Measurements from ENCODE around the gene MPG.

Gene MPG

DNA sequence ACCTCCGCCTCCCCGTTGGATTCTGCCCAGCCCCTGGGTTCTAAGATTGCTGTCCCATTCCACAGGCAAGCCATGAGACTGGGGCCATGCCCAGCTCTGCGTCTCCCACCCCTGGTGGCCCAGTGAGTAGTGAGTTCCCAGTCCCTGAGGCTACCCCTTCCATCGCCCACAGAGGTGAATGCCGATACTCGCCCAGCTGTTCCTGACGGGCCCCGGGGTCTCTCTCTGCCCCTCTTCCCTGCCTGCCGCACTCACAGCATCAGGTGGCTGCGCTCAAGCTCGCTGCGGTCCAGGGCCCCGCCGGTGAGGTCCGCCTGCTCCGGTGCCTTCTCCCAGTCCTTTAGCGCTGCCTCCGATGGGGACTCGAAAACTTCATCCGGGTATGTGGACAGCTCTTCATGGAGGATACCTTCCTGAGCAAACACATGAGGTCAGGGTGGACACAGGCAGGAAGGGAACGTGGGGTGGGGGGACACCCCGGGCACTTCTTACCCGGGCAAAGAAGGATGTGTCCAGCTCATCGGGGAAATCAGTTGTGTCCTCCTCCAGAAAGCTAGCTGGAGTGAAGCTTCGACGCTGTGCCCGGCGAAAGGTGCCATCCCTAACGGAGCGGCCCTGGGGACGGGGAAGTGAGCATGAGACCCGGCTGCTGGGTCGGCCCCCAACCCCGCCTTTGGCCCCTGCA is 15.6 kb upstream of the MPG start:
- TF ChIP-seq, protein P1, sequence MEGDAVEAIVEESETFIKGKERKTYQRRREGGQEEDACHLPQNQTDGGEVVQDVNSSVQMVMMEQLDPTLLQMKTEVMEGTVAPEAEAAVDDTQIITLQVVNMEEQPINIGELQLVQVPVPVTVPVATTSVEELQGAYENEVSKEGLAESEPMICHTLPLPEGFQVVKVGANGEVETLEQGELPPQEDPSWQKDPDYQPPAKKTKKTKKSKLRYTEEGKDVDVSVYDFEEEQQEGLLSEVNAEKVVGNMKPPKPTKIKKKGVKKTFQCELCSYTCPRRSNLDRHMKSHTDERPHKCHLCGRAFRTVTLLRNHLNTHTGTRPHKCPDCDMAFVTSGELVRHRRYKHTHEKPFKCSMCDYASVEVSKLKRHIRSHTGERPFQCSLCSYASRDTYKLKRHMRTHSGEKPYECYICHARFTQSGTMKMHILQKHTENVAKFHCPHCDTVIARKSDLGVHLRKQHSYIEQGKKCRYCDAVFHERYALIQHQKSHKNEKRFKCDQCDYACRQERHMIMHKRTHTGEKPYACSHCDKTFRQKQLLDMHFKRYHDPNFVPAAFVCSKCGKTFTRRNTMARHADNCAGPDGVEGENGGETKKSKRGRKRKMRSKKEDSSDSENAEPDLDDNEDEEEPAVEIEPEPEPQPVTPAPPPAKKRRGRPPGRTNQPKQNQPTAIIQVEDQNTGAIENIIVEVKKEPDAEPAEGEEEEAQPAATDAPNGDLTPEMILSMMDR (IDR thresholded peaks at IDR 0.05; ENCODE audit: control extremely low read depth, extremely low read depth, low read depth, missing control alignments), result no peak
- DNase-seq (ENCODE audit: extremely low spot score), result no peak
- ChIA-PET CTCF (interaction anchor here (2.1 to 32.8 kb wide), 4 partner anchors 13 to 300 kb away, joined by 7 to 701 read pairs (median 48); no protein-coding TSS in a partner anchor), POLR2A (no interaction called here)

DNA sequence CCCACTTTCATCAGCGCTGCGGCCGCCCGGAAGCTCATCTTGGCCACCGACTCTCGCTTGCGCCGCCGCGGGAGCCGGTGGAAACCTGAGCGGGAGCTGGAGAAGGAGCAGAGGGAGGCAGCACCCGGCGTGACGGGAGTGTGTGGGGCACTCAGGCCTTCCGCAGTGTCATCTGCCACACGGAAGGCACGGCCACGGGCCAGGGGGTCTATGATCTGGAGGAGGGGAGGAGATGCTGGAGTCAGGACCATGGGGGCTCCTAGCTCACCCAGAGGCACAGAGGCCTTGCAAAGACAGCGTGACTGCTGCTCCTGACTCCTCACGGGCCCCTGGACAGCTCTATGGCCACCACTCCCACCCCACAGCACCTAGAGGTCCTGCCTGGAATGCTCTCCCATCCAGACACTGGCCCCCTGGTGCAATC is 15.0 kb upstream of the MPG start:
- POLR2A ChIA-PET, result no interaction called here
- no peak for DNase-seq (ENCODE audit: extremely low spot score)
- TF ChIP-seq, protein P1 (IDR thresholded peaks at IDR 0.05; ENCODE audit: control extremely low read depth, extremely low read depth, low read depth, missing control alignments), result no peak
- CTCF ChIA-PET, result interaction anchor here (1.4 to 32.8 kb wide), 6 partner anchors 9 to 299 kb away, joined by 3 to 701 read pairs (median 30); partner anchors contain the start of genes POLR3K and SNRNP25

GRCh38 chr16:63466-63865 is 14.6 kb upstream of the MPG start:
- ChIA-PET POLR2A (no interaction called here), CTCF (interaction anchor here (1.4 to 32.8 kb wide), 10 partner anchors 9 to 299 kb away, joined by 3 to 701 read pairs (median 14); partner anchors contain the start of genes POLR3K, RHBDF1 and SNRNP25)
- TF ChIP-seq, protein P1 (IDR thresholded peaks at IDR 0.05; ENCODE audit: control extremely low read depth, extremely low read depth, low read depth, missing control alignments), result no peak
- no peak for DNase-seq (ENCODE audit: extremely low spot score)

- ChIA-PET CTCF (interaction anchor here (1.1 to 32.8 kb wide), 20 partner anchors 8 to 298 kb away, joined by 3 to 701 read pairs (median 8); partner anchors contain the start of genes POLR3K, RHBDF1 and SNRNP25), POLR2A (no interaction called here)
- DNase-seq (ENCODE audit: extremely low spot score), result no peak
- TF ChIP-seq, protein P1 (IDR thresholded peaks at IDR 0.05; ENCODE audit: control extremely low read depth, extremely low read depth, low read depth, missing control alignments), result no peak
Measured at GRCh38 chr16:63998-64913, 13.8 kb upstream of the MPG start.

GRCh38 chr16:64914-65255 is 13.1 kb upstream of the MPG start:
- CTCF ChIA-PET, result interaction anchor here (0.9 to 32.8 kb wide), 24 partner anchors 8 to 297 kb away, joined by 3 to 701 read pairs (median 4); partner anchors contain the start of genes POLR3K, RHBDF1 and SNRNP25
- TF ChIP-seq, protein P1 (IDR thresholded peaks at IDR 0.05; ENCODE audit: control extremely low read depth, extremely low read depth, low read depth, missing control alignments), result no peak
- DNase-seq (ENCODE audit: extremely low spot score), result no peak
- POLR2A ChIA-PET, result no interaction called here

DNA sequence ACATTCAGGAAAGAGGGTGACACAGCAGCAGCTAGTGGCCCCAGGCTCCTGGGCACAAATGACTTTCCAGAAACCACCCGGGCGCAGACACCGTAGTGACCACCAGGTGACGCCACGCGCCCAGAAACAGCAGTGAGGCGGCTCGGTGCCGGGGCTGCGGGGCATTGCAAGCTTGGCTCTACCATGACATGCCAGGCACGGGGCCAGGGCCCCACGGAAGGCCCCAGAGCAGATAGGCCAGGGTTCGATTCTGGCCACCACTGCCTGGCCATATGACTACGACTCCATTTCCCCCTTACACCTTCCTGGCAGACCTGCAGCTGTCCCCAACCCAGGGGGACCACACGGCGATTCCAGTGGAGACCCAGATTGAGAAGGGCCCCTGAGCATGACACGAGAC is 12.3 kb upstream of the MPG start:
- ChIA-PET CTCF (interaction anchor here (0.6 to 32.8 kb wide), 32 partner anchors 9 to 358 kb away, joined by 3 to 701 read pairs (median 4); partner anchors contain the start of genes POLR3K and SNRNP25), POLR2A (interaction anchor here (1.1 kb wide), 1 partner anchor 19 kb away, joined by 3 read pairs; no protein-coding TSS in a partner anchor)
- TF ChIP-seq, protein P1 (IDR thresholded peaks at IDR 0.05; ENCODE audit: control extremely low read depth, extremely low read depth, low read depth, missing control alignments), result peak; percentile 97
- DNase-seq (ENCODE audit: extremely low spot score), result peak; percentile 89

Measured in GM10248 (cell line).